ENCODE data around the gene ITPR2.
"Not testable (repeated sequence)": the region's sequence is repeated elsewhere in the genome, so short reads cannot be mapped to it uniquely, and the experiment has no call there.

Gene ITPR2

GRCh38 chr12:26319511-26319910 lies 513.5 kb downstream of the ITPR2 start:
- peak; percentile 72 for DNase-seq

- no peak for DNase-seq
Observed at GRCh38 chr12:26318661-26319068, 514.3 kb downstream of the ITPR2 start.

DNA sequence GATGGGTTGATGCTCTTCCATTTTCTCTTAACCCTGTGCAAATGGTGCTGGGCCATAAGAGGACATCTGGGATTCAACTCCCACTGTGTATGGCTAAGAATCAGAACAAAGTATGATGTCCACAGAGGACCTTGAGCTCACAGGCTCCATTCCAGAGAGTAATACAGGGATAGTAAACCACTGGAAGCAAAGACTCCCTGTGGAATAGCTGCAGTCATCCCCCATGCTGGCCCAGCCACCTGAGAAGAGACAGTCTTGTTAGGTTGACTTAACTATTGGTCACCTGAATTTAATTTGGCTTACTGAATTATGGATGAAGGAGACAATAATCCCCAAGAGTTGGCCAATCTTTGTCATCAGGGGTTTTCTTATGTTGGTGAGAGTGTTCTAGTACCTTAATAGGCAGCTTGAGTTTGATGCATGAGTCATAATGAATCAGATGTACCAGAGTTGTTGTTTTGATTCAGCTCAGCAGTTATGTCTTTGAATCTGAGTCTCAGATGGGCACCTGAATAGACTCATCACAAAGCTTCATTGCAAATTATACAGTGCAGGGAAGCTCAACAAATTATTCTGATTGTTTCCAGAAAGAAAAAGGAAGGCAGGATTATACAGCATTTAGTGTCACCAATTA lies 514.9 kb downstream of the ITPR2 start:
- DNase-seq: no peak

- DNase-seq: not testable (repeated sequence)
Observed at GRCh38 chr12:26314103-26314502, 518.9 kb downstream of the ITPR2 start.

DNA sequence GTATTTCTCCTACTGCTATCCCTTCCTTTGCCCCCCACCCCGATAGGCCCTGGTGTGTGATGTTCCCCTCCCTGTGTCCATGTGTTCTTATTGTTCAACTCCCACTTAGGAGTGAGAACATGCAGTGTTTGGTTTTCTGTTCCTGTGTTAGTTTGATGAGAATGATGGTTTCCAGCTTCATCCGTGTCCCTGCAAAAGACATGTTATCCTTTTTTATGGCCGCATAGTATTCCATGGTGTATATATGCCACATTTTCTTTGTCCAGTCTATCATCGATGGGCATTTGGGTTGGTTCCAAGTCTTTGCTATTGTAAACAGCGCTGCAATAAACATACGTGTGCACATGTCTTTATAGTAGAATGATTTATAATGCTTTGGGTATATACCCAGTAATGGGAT lies 522.5 kb downstream of the ITPR2 start:
- DNase-seq: not testable (repeated sequence)

- no peak for DNase-seq
Observed at GRCh38 chr12:26309634-26310033, 523.4 kb downstream of the ITPR2 start.

GRCh38 chr12:26304273-26304672 lies 528.7 kb downstream of the ITPR2 start:
- DNase-seq: no peak

- DNase-seq: no peak
Observed at GRCh38 chr12:26303418-26303817, 529.6 kb downstream of the ITPR2 start.

DNA sequence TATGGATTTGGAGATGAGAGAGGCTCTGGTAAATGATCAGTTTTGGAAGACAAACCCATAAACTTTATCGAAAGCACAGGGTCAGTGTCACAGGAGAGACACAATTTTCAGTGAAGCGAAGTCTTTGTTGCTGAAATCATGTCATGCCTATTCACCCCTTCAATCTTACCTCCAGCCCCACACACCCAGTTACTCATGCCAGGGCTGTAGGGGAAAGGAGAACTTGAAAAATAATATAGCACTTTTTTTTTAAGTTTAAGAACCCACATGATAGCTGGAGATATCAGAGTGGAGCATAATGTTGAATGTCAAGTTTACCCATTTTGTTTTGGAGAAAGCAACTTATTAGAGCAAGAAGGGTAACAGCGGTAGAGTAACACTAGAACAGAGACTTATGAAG lies 530.2 kb downstream of the ITPR2 start:
- no peak for DNase-seq

- DNase-seq: no peak
Observed at GRCh38 chr12:26299751-26300150, 533.2 kb downstream of the ITPR2 start.

DNA sequence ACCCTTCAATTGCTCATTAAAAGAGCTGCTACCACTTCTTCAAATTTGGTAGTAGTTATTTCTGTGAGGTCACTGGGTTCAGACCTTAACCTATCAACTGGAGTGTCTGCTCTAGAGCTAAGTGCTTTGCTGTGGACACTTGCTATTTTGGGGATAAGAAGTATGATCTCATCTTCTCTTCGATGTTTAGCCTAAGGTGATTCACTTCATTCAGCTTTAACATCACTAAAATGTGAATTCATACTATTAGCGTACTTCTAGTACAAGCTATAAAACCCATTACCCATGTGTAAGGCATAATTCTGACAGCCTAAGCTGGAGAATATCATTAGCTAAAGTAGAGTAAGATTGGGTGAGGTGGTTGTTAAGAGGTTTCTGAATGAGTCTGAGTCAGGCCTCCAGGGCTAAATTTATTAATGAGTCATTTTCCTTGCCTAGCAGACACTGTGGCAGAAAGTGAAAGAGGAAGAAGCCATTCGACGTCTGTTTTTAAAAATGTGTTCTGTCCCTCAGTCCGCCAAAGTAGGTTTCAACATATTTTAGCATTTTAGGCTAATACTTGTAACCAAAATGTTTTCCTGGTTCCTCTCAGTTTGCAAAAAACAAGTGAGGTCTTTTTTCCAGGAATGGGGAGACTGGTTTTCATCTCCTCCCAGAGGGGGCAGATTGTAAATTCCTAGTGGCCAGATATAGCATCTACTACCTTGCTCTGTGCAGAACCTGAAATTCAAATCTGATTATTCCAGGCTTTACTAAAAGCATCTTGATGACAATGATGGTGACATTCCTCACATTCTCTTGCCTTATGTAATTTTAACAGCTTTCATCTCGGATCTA lies 534.0 kb downstream of the ITPR2 start:
- no peak for DNase-seq

DNA sequence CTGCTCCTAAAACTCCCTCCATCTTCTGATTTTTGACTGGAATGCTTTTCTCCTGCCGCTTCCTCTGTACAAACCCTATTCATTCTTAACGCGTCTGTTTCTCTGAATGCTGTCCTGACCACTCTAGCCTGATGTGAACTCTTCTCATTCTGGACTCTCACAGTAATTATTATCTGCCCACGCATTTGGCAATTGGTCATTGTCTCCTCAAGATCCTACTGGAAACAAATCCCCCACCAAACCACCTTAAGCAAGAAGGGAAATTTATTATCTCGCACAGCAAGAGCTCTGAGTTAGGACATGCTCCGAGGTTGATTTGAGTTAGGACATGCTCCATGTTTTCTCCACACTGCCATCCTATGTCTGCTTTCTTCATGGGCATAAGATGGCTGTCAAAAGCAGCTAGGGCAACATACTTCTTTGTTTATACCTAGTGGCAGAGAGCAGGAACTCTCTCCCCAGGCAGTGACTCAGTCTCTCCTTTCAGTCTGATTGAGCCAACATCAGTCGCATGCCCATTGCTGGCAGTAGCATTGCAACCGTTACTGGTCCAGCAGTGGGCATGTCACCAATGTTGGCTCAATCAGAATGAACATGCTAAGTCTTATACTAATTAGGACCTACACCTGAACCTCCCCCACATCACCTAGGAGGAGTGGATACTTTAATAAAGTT lies 535.5 kb downstream of the ITPR2 start:
- DNase-seq: no peak

GRCh38 chr12:26295001-26295400 lies 538.0 kb downstream of the ITPR2 start:
- no peak for DNase-seq

- DNase-seq: no peak
Observed at GRCh38 chr12:26293612-26294011, 539.4 kb downstream of the ITPR2 start.

DNA sequence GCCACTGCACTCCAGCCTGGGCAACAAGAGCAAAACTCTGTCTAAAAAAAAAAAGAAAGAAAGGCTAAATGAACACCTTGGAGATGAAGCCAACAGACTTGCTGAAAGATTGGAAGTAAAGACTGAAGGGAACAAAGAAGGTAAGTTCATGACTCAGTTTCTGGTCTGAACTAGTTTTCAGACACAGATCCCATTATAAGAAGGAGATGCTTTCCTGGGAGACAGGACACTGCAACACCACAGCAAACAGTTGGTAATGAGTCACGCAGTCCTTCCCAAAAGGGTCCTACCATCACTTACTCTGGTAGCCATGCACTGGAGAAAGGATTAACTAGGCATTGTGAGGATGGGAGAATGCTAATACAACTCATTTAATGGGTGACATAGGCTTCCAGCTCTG lies 540.4 kb downstream of the ITPR2 start:
- DNase-seq: no peak

DNA sequence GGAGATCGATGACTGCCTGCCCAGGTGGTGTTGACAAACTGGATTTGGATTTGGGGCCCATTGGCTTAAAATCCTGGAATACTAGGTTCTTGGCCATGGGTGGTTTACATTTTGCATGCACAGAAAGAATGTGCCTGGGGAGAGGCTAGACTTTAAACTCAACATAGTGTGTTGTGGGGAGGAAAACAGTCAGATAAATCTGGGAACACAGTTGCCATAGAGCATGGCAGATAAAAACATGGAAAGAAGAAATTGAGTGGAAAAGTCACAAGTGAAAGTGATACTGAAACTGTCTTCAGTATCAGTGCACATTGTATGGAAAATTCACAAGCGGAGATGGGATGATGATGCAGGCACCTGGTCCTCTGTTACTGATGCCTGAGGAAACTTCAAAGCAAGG lies 542.4 kb downstream of the ITPR2 start:
- no peak for DNase-seq

DNA sequence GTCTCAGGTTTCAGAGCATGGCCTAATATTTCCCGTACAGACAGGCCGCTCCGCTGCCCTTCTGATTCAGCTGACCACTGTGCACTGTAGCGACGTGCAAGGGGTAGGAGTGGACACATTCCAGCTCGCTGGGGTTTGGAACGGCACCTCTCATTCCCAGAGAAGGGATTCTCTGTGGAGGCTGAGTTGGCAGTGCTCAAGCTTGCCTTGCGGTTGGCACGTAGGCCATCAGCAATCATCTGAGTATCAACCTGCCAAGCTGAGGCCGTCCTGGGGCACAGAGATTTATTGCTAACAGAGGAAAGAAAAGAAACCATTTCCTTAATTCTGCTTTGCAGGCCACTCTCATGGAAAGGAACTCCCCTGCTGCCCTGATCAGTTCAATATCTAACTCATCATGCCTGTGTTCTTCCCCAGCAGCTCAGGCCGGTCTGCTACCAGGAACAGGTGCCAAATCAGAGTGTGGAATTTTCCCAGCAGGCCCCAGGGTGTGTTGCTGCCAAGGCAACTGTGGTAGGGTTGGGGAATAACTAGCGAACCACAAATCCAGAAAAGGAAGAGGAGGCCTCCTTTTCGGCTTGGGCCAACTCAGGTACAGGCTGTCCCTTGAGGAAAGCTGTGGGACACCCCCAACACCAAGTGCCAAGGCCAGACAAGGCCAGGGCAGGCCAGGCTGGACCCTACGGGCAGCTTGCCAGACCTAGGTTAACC lies 545.2 kb downstream of the ITPR2 start:
- peak; percentile 79 for DNase-seq

Data from left hindlimb (tissue), 1 donor.